ENCODE data around the gene TBX15.

GRCh38 chr1:118898712-118899111 lies 89.4 kb downstream of the TBX15 start:
- TF ChIP-seq CTCF (conservative IDR thresholded peaks at IDR 0.05) (no peak), ZFX (IDR thresholded peaks at IDR 0.05) (no peak)
